Keratinocyte (primary cell): ENCODE results near the gene CSGALNACT2. TPM values are rescaled to one million over a fixed set of nuclear protein-coding genes. Genes with fewer than 3 reads are reported as not detected.

ENCODE experiments used
- DNase-seq: peaks from one replicate; pipeline ENCODE4 v3.0.0-alpha.2; 2011; ENCODE audit warnings: low read depth, missing footprints, low spot score
- FAIRE-seq: peaks from 2 replicates; lab custom pipeline; 2011; peaks lifted over from hg19 to GRCh38; lab: Jason Lieb, UNC
- H2AFZ ChIP-seq: 2 replicates; pipeline ENCODE4 v1.6.0; 2012; ENCODE audit warnings: low read length, control low read depth, inconsistent platforms; ENCODE audit not compliant: control insufficient read depth
- H3K27ac ChIP-seq: 2 replicates; pipeline ENCODE4 v1.5.1; 2011; ENCODE audit warnings: low read length; ENCODE audit not compliant: control insufficient read depth, insufficient read depth
- H3K27me3 ChIP-seq: 3 replicates; pipeline ENCODE4 v1.6.0; 2011; ENCODE audit warnings: low read length; ENCODE audit not compliant: control insufficient read depth, insufficient read depth; ENCODE audit errors: extremely low read depth
- H3K36me3 ChIP-seq, 2 experiments: 2 replicates in 1 of 2; 3 replicates in 1 of 2; pipeline ENCODE4 v1.5.1; 2011; ENCODE audit warnings: low read length in 2 of 2, mild to moderate bottlenecking in 1 of 2; ENCODE audit not compliant: control insufficient read depth in 2 of 2, insufficient read depth in 2 of 2; ENCODE audit errors: extremely low read depth in 1 of 2
- H3K4me1 ChIP-seq: 3 replicates; pipeline ENCODE4 v1.5.1; 2011; ENCODE audit warnings: low read length; ENCODE audit not compliant: control insufficient read depth, insufficient read depth; ENCODE audit errors: extremely low read depth
- H3K4me2 ChIP-seq: 3 replicates; pipeline ENCODE4 v1.6.0; 2011; ENCODE audit warnings: low read depth, low read length; ENCODE audit not compliant: control insufficient read depth, insufficient read depth; ENCODE audit errors: extremely low read depth
- H3K4me3 ChIP-seq, 3 experiments: fragments of 200-600 bp in 1 of 3; sonication (generic) in 1 of 3; 2 replicates in 2 of 3; 3 replicates in 1 of 3; pipeline ENCODE4 v1.5.1; 2011 to 2016; ENCODE audit warnings: low read length in 3 of 3, mild to moderate bottlenecking in 3 of 3, control low read depth in 2 of 3, inconsistent platforms in 1 of 3, low read depth in 1 of 3, mixed read lengths in 1 of 3, mixed run types in 1 of 3, moderate library complexity in 1 of 3; ENCODE audit not compliant: control insufficient read depth in 2 of 3, insufficient read depth in 2 of 3; ENCODE audit errors: extremely low read depth in 1 of 3
- H3K79me2 ChIP-seq: 2 replicates; pipeline ENCODE4 v1.6.0; 2012; ENCODE audit warnings: low read length; ENCODE audit not compliant: control insufficient read depth, insufficient read depth
- H3K9ac ChIP-seq: 3 replicates; pipeline ENCODE4 v1.6.0; 2011; ENCODE audit warnings: low read length; ENCODE audit not compliant: control insufficient read depth, insufficient read depth; ENCODE audit errors: extremely low read depth
- H3K9me1 ChIP-seq: 3 replicates; pipeline ENCODE4 v1.6.0; 2011; ENCODE audit warnings: low read length; ENCODE audit not compliant: control insufficient read depth, insufficient read depth; ENCODE audit errors: extremely low read depth
- H3K9me3 ChIP-seq: 2 replicates; pipeline ENCODE4 v1.5.1; 2012; ENCODE audit warnings: low read depth, low read length; ENCODE audit not compliant: control insufficient read depth
- H4K20me1 ChIP-seq: 3 replicates; pipeline ENCODE4 v1.6.0; 2011; ENCODE audit warnings: low read length; ENCODE audit not compliant: control insufficient read depth, insufficient read depth; ENCODE audit errors: extremely low read depth
- EZH2 ChIP-seq: IDR thresholded peaks from one replicate; pipeline ENCODE4 v1.6.1; 2012; ENCODE audit warnings: inconsistent platforms, mild to moderate bottlenecking, low read length, moderate library complexity
- dilution Hi-C: fragments of 300-500 bp; cut with MboI; formaldehyde crosslinking; loops from one replicate; pipeline ENCODE4 v1.7.0; 2020; ENCODE audit warnings: low sequenced_read_pairs; ENCODE audit not compliant: extremely low pct_ligation_motif_present
- polyA plus RNA-seq, 5 experiments: library from polyadenylated mRNA; depleted of rRNA in 3 of 5; stranded (reverse) in 3 of 5; stranded (forward) in 1 of 5; unstranded in 1 of 5; fragments of >200 nt; gene quantifications; 1 replicate in 1 of 5; 2 replicates in 3 of 5; 3 replicates in 1 of 5; pipeline versions ENCODE4 v1.2.1 to v1.2.3, GENCODE V29; 2011 to 2012; ENCODE audit warnings: missing spikeins in 2 of 5, low read depth in 1 of 5, low replicate concordance in 1 of 5
- TF ChIP-seq, protein P1 (sequence below), 3 experiments: IDR thresholded peaks in 1 of 3; conservative IDR thresholded peaks in 1 of 3; optimal IDR thresholded peaks in 1 of 3; 2 replicates in 2 of 3; 3 replicates in 1 of 3; pipeline versions ENCODE3 to v1.5.1; 2011; ENCODE audit warnings: low read length in 3 of 3, mild to moderate bottlenecking in 3 of 3, moderate library complexity in 2 of 3, control low read depth in 1 of 3, inconsistent platforms in 1 of 3; ENCODE audit not compliant: insufficient read depth in 2 of 3; ENCODE audit errors: extremely low read depth in 1 of 3

Gene CSGALNACT2
- polyA plus RNA-seq, 1 donor (not counting 4 experiments of a cell fraction or from before 2014, with no cell fraction given), result 19.7 TPM

DNA sequence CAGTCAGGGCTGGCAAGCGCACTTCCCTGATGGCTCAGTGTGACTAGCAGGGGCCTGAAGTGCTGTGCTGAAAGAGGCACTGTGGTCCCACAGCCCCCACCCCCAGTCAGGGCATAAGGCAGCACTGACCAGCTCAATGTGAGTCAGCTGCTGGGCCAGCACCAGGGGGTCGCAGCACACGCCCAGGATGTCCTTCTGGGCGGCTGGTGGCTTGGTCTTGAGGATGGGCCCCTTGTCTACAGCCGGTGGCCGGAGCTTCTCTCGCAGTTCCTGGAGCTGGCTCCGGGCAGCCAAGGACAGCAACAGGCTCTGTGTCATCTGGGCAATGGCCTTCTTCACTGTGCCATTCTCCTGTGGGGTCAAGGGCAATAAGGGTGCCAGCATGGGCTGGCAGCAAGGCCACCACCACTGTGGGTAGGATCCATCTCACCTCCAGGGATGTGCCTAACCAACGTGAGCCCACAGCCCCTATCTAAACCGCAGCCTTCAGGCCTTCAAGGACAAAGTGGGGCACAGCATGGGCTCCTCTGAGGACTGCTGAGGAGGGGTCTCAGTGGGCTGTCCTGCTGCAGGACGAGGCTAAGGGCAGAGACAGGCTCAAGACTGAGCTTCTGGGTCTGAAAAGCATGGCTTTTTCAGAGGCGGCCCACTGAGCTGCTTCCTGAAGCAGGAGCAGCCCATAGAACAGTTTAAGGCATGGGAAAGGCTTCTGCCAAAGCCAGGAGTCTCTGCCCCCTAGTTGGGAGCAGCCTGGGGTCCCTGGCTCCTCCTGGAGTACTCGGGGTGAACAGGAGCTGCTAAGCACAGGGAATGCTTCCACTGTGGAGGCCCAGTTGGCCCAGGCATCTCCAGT lies 62.5 kb downstream of the CSGALNACT2 start:
- Histone ChIP-seq H2AFZ (no peak overlapping the region), H3K27me3 (no peaks in the 10 kb centered on the region), H3K9ac (no peak overlapping the region), H3K9me3 (no peaks in the 10 kb centered on the region), H3K4me1 (no peaks in the 10 kb centered on the region), H3K79me2 (no peaks in the 10 kb centered on the region), H3K9me1 (no peaks in the 10 kb centered on the region), H3K36me3 (peaks cover 0 to 1% of the 10 kb centered on the region in 2 experiments), H3K4me2 (no peak overlapping the region), H3K4me3 (no peak overlapping the region), H3K27ac (no peak overlapping the region), H4K20me1 (no peaks in the 10 kb centered on the region)
- dilution Hi-C loops, result no loop called here
- TF ChIP-seq, protein P1, sequence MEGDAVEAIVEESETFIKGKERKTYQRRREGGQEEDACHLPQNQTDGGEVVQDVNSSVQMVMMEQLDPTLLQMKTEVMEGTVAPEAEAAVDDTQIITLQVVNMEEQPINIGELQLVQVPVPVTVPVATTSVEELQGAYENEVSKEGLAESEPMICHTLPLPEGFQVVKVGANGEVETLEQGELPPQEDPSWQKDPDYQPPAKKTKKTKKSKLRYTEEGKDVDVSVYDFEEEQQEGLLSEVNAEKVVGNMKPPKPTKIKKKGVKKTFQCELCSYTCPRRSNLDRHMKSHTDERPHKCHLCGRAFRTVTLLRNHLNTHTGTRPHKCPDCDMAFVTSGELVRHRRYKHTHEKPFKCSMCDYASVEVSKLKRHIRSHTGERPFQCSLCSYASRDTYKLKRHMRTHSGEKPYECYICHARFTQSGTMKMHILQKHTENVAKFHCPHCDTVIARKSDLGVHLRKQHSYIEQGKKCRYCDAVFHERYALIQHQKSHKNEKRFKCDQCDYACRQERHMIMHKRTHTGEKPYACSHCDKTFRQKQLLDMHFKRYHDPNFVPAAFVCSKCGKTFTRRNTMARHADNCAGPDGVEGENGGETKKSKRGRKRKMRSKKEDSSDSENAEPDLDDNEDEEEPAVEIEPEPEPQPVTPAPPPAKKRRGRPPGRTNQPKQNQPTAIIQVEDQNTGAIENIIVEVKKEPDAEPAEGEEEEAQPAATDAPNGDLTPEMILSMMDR (optimal IDR thresholded peaks at IDR 0.05 in 1 of 3, IDR thresholded peaks at IDR 0.05 in 1 of 3, conservative IDR thresholded peaks at IDR 0.05 in 1 of 3; ENCODE audit: extremely low read depth in 1 of 3, insufficient read depth in 2 of 3, low read length in 3 of 3), result no peak
- no peak for TF ChIP-seq EZH2
- FAIRE-seq (no peak), DNase-seq (no peak)

- no peak overlapping the region for H3K4me3 ChIP-seq
- DNase-seq, result no peak
Measured at GRCh38 chr10:43201545-43202131, 63.4 kb downstream of the CSGALNACT2 start.

More at GRCh38 chr10:43201545-43202131, 63.4 kb downstream of the CSGALNACT2 start:
- Histone ChIP-seq H3K79me2 (no peaks in the 10 kb centered on the region), H3K27me3 (no peaks in the 10 kb centered on the region), H3K9me3 (no peaks in the 10 kb centered on the region), H3K4me1 (no peaks in the 10 kb centered on the region), H3K27ac (no peak overlapping the region), H3K4me2 (peak overlapping the region; percentile 74), H3K9me1 (no peaks in the 10 kb centered on the region), H2AFZ (no peak overlapping the region), H3K9ac (no peak overlapping the region), H3K36me3 (peaks cover 0 to 1% of the 10 kb centered on the region in 2 experiments), H4K20me1 (no peaks in the 10 kb centered on the region)
- dilution Hi-C loops, result no loop called here
- no peak for TF ChIP-seq EZH2
- TF ChIP-seq, protein P1 (optimal IDR thresholded peaks at IDR 0.05 in 1 of 3, IDR thresholded peaks at IDR 0.05 in 1 of 3, conservative IDR thresholded peaks at IDR 0.05 in 1 of 3; ENCODE audit: extremely low read depth in 1 of 3, insufficient read depth in 2 of 3, low read length in 3 of 3), result no peak
- FAIRE-seq, result no peak
